GM18909 (cell line): ENCODE data around the gene PGRMC2.

Source experiments
- ATAC-seq: cut with Tn5 transposase; IDR thresholded peaks from one replicate; pipeline ENCODE4 v1.9.1; 2021; ENCODE audit warnings: mild to moderate bottlenecking; ENCODE audit not compliant: unreplicated experiment, poor library complexity

The PGRMC2 gene

GRCh38 chr4:128287141-128287870 lies at the start of gene PGRMC2:
PGRMC2 (minus strand) TSS chr4:128287813; CDS start chr4:128287790, 23 bp downstream.
- ATAC-seq, result peak; percentile 1

GRCh38 chr4:128335541-128335940 lies 47.9 kb upstream of the PGRMC2 start:
- no peak for ATAC-seq

- ATAC-seq, result no peak
These were observed 46.6 kb upstream of the PGRMC2 start for GRCh38 chr4:128334256-128334655.

GRCh38 chr4:128333309-128334018 lies 45.9 kb upstream of the PGRMC2 start:
- ATAC-seq, result no peak

- ATAC-seq, result no peak
These were observed 44.5 kb upstream of the PGRMC2 start for GRCh38 chr4:128332081-128332480.

GRCh38 chr4:128329638-128330037 lies 42.0 kb upstream of the PGRMC2 start:
- no peak for ATAC-seq

- no peak for ATAC-seq
These were observed 40.5 kb upstream of the PGRMC2 start for GRCh38 chr4:128328106-128328505.

- ATAC-seq, result no peak
These were observed 35.8 kb upstream of the PGRMC2 start for GRCh38 chr4:128323401-128323800.

- ATAC-seq, result no peak
These were observed 35.4 kb upstream of the PGRMC2 start for GRCh38 chr4:128322986-128323385.

GRCh38 chr4:128322311-128322710 lies 34.7 kb upstream of the PGRMC2 start:
- ATAC-seq, result no peak

- no peak for ATAC-seq
These were observed 33.0 kb upstream of the PGRMC2 start for GRCh38 chr4:128320656-128321055.

- no peak for ATAC-seq
These were observed 28.3 kb upstream of the PGRMC2 start for GRCh38 chr4:128315756-128316520.

- ATAC-seq, result no peak
These were observed 24.2 kb upstream of the PGRMC2 start for GRCh38 chr4:128311659-128312403.

GRCh38 chr4:128310266-128310697 lies 22.7 kb upstream of the PGRMC2 start:
- ATAC-seq, result no peak

GRCh38 chr4:128309585-128309984 lies 22.0 kb upstream of the PGRMC2 start:
- no peak for ATAC-seq

- ATAC-seq, result no peak
These were observed 21.4 kb upstream of the PGRMC2 start for GRCh38 chr4:128308986-128309385.

GRCh38 chr4:128307123-128307571 lies 19.5 kb upstream of the PGRMC2 start:
- ATAC-seq, result peak; percentile 63

- ATAC-seq, result no peak
These were observed 18.3 kb upstream of the PGRMC2 start for GRCh38 chr4:128305942-128306341.

GRCh38 chr4:128303986-128304385 lies 16.4 kb upstream of the PGRMC2 start:
- no peak for ATAC-seq

GRCh38 chr4:128303405-128303785 lies 15.8 kb upstream of the PGRMC2 start:
- ATAC-seq, result no peak
